Fibroblast of mammary gland (primary cell): ENCODE results near the gene ABCG8.

Experiments used
- DNase-seq: peaks from one replicate; pipeline ENCODE4 v3.0.0-alpha.2; 2010; ENCODE audit warnings: low read depth
- H3K4me3 ChIP-seq: 2 replicates; pipeline ENCODE4 v1.5.1; 2011; ENCODE audit warnings: low read depth, mild to moderate bottlenecking, low read length, moderate library complexity; ENCODE audit not compliant: control insufficient read depth
- CTCF ChIP-seq: conservative IDR thresholded peaks from 2 replicates; pipeline ENCODE4 v1.5.1; 2011; ENCODE audit warnings: low read depth, low read length, inconsistent platforms; ENCODE audit not compliant: control insufficient read depth, insufficient read depth

The ABCG8 gene

GRCh38 chr2:43854671-43855070 lies 15.9 kb downstream of the ABCG8 start:
- TF ChIP-seq CTCF, result no peak

GRCh38 chr2:43855292-43855691 lies 16.5 kb downstream of the ABCG8 start:
- no peak for TF ChIP-seq CTCF
- no peak overlapping the region for H3K4me3 ChIP-seq
- DNase-seq, result no peak

More at GRCh38 chr2:43854671-43855070, 15.9 kb downstream of the ABCG8 start:
- no peak overlapping the region for H3K4me3 ChIP-seq
- no peak for DNase-seq

GRCh38 chr2:43872151-43872550 lies 33.4 kb downstream of the ABCG8 start:
- TF ChIP-seq CTCF, result no peak

GRCh38 chr2:43874776-43875451 lies 36.1 kb downstream of the ABCG8 start:
- DNase-seq, result no peak
- TF ChIP-seq CTCF, result no peak

More at GRCh38 chr2:43872151-43872550, 33.4 kb downstream of the ABCG8 start:
- DNase-seq, result no peak
- no peak overlapping the region for H3K4me3 ChIP-seq

GRCh38 chr2:43877782-43878464 lies 39.2 kb downstream of the ABCG8 start:
- no peak overlapping the region for H3K4me3 ChIP-seq
- DNase-seq, result peak; percentile 59
- TF ChIP-seq CTCF, result peak; percentile 95

More at GRCh38 chr2:43874776-43875451, 36.1 kb downstream of the ABCG8 start:
- H3K4me3 ChIP-seq, result no peak overlapping the region

- no peak for TF ChIP-seq CTCF
- H3K4me3 ChIP-seq, result no peak overlapping the region
- DNase-seq, result peak; percentile 50
These were observed 40.5 kb downstream of the ABCG8 start for GRCh38 chr2:43879261-43879660.

- DNase-seq, result no peak
- TF ChIP-seq CTCF, result no peak
- no peak overlapping the region for H3K4me3 ChIP-seq
These were observed 41.7 kb downstream of the ABCG8 start for GRCh38 chr2:43880471-43880870.
